H1 (cell line): Measurements from ENCODE around the gene POU3F1. TPM values are rescaled to one million over a fixed set of nuclear protein-coding genes. Genes with fewer than 3 reads are reported as not detected.
A peak's percentile ranks its signal among the peaks of the same experiment; 100 is the strongest.

Experiments used
- CTCF ChIA-PET: fragments of 300-600 bp; sonication (Branson Sonifier 250); formaldehyde crosslinking; loops from one replicate; lab custom pipeline; 2021; ENCODE audit not compliant: partially characterized antibody; lab: Charles Lee
- POLR2A ChIA-PET: fragments of 300-600 bp; sonication (Branson Sonifier 250); formaldehyde crosslinking; loops from one replicate; lab custom pipeline; 2021; ENCODE audit warnings: inconsistent platforms; ENCODE audit not compliant: partially characterized antibody; lab: Charles Lee
- DNase-seq, 2 experiments: peaks; one replicate each; pipeline versions ENCODE4 v3.0.0 to v3.0.0-alpha.2; 2010 to 2022; ENCODE audit warnings: low spot score in 2 of 2, low read depth in 1 of 2, mixed read lengths in 1 of 2
- FAIRE-seq: peaks from 2 replicates; lab custom pipeline; 2011; peaks lifted over from hg19 to GRCh38; lab: Jason Lieb, UNC
- H2AFZ ChIP-seq: 2 replicates; pipeline ENCODE4 v1.8.1; 2012; ENCODE audit warnings: low read length, inconsistent platforms
- H2AK5ac ChIP-seq: 2 replicates; pipeline ENCODE4 v1.6.1; 2013; ENCODE audit warnings: low read depth, low read length
- H2BK120ac ChIP-seq: replicated peaks from 2 replicates; pipeline ENCODE3; 2013; ENCODE audit warnings: low read depth, low read length, inconsistent platforms
- H2BK12ac ChIP-seq: 2 replicates; pipeline ENCODE4 v1.6.1; 2013; ENCODE audit warnings: low read depth, low read length
- H2BK15ac ChIP-seq: 2 replicates; pipeline ENCODE4 v1.6.1; 2013; ENCODE audit warnings: low read length
- H2BK20ac ChIP-seq: 2 replicates; pipeline ENCODE4 v1.6.1; 2013; ENCODE audit warnings: low read length
- H2BK5ac ChIP-seq: 2 replicates; pipeline ENCODE4 v1.6.1; 2013; ENCODE audit warnings: low read depth, low read length
- H3K14ac ChIP-seq: 2 replicates; pipeline ENCODE4 v1.6.1; 2013; ENCODE audit warnings: inconsistent platforms; ENCODE audit not compliant: insufficient read length
- H3K18ac ChIP-seq: 2 replicates; pipeline ENCODE4 v1.6.1; 2013; ENCODE audit warnings: low read length; ENCODE audit errors: extremely low read depth
- H3K23ac ChIP-seq: 2 replicates; pipeline ENCODE4 v1.6.1; 2013; ENCODE audit warnings: inconsistent platforms; ENCODE audit not compliant: insufficient read length
- H3K23me2 ChIP-seq: 2 replicates; pipeline ENCODE4 v1.6.1; 2013; ENCODE audit warnings: low read depth, low read length
- H3K27ac ChIP-seq: 2 replicates; pipeline ENCODE4 v1.6.1; 2011; ENCODE audit warnings: low read depth, low read length, inconsistent platforms
- H3K27me3 ChIP-seq, 4 experiments: replicated peaks in 1 of 4; 1 replicate in 1 of 4; 2 replicates in 3 of 4; pipeline versions ENCODE4 v1.6.1 to v1.8.1; 2011 to 2013; ENCODE audit warnings: low read length in 3 of 4, mild to moderate bottlenecking in 3 of 4, inconsistent platforms in 2 of 4, mixed read lengths in 2 of 4, moderate library complexity in 1 of 4; ENCODE audit not compliant: control insufficient read depth in 3 of 4, insufficient read depth in 3 of 4; ENCODE audit errors: extremely low read depth in 1 of 4
- H3K36me3 ChIP-seq, 4 experiments: 2 replicates each; pipeline versions ENCODE4 v1.6.1 to v1.8.1; 2011 to 2013; ENCODE audit warnings: mild to moderate bottlenecking in 4 of 4, low read length in 3 of 4, moderate library complexity in 2 of 4, control low read depth in 1 of 4, inconsistent platforms in 1 of 4; ENCODE audit not compliant: insufficient read depth in 4 of 4, control insufficient read depth in 2 of 4
- H3K4ac ChIP-seq: replicated peaks from 2 replicates; pipeline ENCODE3; 2013; ENCODE audit warnings: low read length, low read depth, mixed read lengths, inconsistent platforms; ENCODE audit not compliant: insufficient read length
- H3K4me1 ChIP-seq, 4 experiments: replicated peaks in 1 of 4; 1 replicate in 1 of 4; 2 replicates in 3 of 4; pipeline versions ENCODE4 v1.6.1 to v1.8.1; 2011 to 2013; ENCODE audit warnings: low read length in 3 of 4, inconsistent platforms in 2 of 4, mixed read lengths in 1 of 4; ENCODE audit not compliant: insufficient read depth in 4 of 4, control insufficient read depth in 3 of 4
- H3K4me2 ChIP-seq, 2 experiments: 2 replicates each; pipeline versions ENCODE4 v1.6.1 to v1.8.1; 2011 to 2013; ENCODE audit warnings: low read depth in 2 of 2, low read length in 2 of 2, control low read depth in 1 of 2, inconsistent platforms in 1 of 2, mild to moderate bottlenecking in 1 of 2; ENCODE audit not compliant: insufficient read depth in 1 of 2
- H3K4me3 ChIP-seq, 4 experiments: fragments of 200-600, 300-600 bp in 1 of 4; sonication (generic), shearing (Covaris generic), sonication (Bioruptor Twin) in 1 of 4; 2 replicates each; pipeline versions ENCODE4 v1.5.1 to v1.8.1; 2011 to 2016; ENCODE audit warnings: low read length in 4 of 4, low read depth in 3 of 4, control low read depth in 2 of 4, inconsistent platforms in 2 of 4, mild to moderate bottlenecking in 2 of 4, mixed read lengths in 1 of 4, moderate library complexity in 1 of 4; ENCODE audit not compliant: insufficient read depth in 2 of 4; ENCODE audit errors: extremely low read depth in 1 of 4
- H3K56ac ChIP-seq: replicated peaks from 2 replicates; pipeline ENCODE3; 2013; ENCODE audit warnings: low read depth, mild to moderate bottlenecking, mixed read lengths, low read length, inconsistent platforms; ENCODE audit not compliant: insufficient read length
- H3K79me1 ChIP-seq: 2 replicates; pipeline ENCODE4 v1.6.1; 2013; ENCODE audit warnings: low read depth, low read length, control low read depth
- H3K79me2 ChIP-seq, 2 experiments: 2 replicates each; pipeline versions ENCODE4 v1.6.1 to v1.8.1; 2012 to 2013; ENCODE audit warnings: low read length in 2 of 2, mild to moderate bottlenecking in 2 of 2, inconsistent platforms in 1 of 2; ENCODE audit not compliant: insufficient read depth in 2 of 2, control insufficient read depth in 1 of 2
- H3K9ac ChIP-seq, 4 experiments: replicated peaks in 1 of 4; 1 replicate in 1 of 4; 2 replicates in 3 of 4; pipeline versions ENCODE4 v1.6.1 to v1.8.1; 2011 to 2013; ENCODE audit warnings: low read depth in 3 of 4, low read length in 3 of 4, control low read depth in 2 of 4, mild to moderate bottlenecking in 2 of 4, moderate library complexity in 2 of 4, inconsistent platforms in 1 of 4; ENCODE audit errors: extremely low read depth in 1 of 4
- H3K9me3 ChIP-seq, 2 experiments: 2 replicates each; pipeline versions ENCODE4 v1.6.1 to v1.8.1; 2012 to 2013; ENCODE audit warnings: mild to moderate bottlenecking in 2 of 2, moderate library complexity in 2 of 2, control low read depth in 1 of 2, inconsistent platforms in 1 of 2, low read depth in 1 of 2, low read length in 1 of 2, mixed read lengths in 1 of 2; ENCODE audit not compliant: insufficient read depth in 2 of 2
- H4K20me1 ChIP-seq, 2 experiments: replicated peaks in 1 of 2; 2 replicates each; pipeline versions ENCODE3 to v1.8.1; 2011 to 2013; ENCODE audit warnings: inconsistent platforms in 2 of 2, low read length in 2 of 2, mild to moderate bottlenecking in 1 of 2; ENCODE audit not compliant: insufficient read depth in 2 of 2, control insufficient read depth in 1 of 2
- H4K5ac ChIP-seq: 2 replicates; pipeline ENCODE4 v1.6.1; 2013; ENCODE audit warnings: low read length, low read depth, mixed read lengths, inconsistent platforms; ENCODE audit not compliant: insufficient read length
- H4K8ac ChIP-seq: 2 replicates; pipeline ENCODE4 v1.8.0; 2013; ENCODE audit warnings: mild to moderate bottlenecking, moderate library complexity, low read length, inconsistent platforms; ENCODE audit not compliant: insufficient read depth; ENCODE audit errors: extremely low read depth
- H4K91ac ChIP-seq: replicated peaks from 2 replicates; pipeline ENCODE3; 2013; ENCODE audit warnings: low read length, mixed read lengths, inconsistent platforms; ENCODE audit not compliant: insufficient read length
- BCL11A ChIP-seq, 2 experiments: IDR thresholded peaks; one replicate each; pipeline ENCODE4 v1.6.1; 2011; ENCODE audit warnings: low read depth in 2 of 2, low read length in 2 of 2, mild to moderate bottlenecking in 2 of 2
- CTCF ChIP-seq, 3 experiments: IDR thresholded peaks; 1 replicate in 2 of 3; 2 replicates in 1 of 3; pipeline versions ENCODE4 v1.5.1 to v1.6.1; 2011; ENCODE audit warnings: low read length in 3 of 3, mild to moderate bottlenecking in 3 of 3, inconsistent platforms in 2 of 3, low read depth in 1 of 3, moderate library complexity in 1 of 3; ENCODE audit not compliant: insufficient read depth in 1 of 3; ENCODE audit errors: control extremely low read depth in 1 of 3
- RAD21 ChIP-seq, 2 experiments: IDR thresholded peaks in 1 of 2; conservative IDR thresholded peaks in 1 of 2; 2 replicates each; pipeline ENCODE4 v1.6.1; 2011; ENCODE audit warnings: low read depth in 2 of 2, low read length in 2 of 2, improper control_type of control experiment in 1 of 2, inconsistent platforms in 1 of 2, mild to moderate bottlenecking in 1 of 2, moderate library complexity in 1 of 2
- WGBS, 2 experiments: shearing (Covaris generic) in 1 of 2; methylation state at CpG; one replicate each; pipeline versions ENCODE4 v1.1.6 to v1.1.7; 2013 to 2015; ENCODE audit warnings: low lambda C conversion rate in 2 of 2, mixed read lengths in 2 of 2, inconsistent platforms in 1 of 2, low coverage in 1 of 2, missing lambda C conversion rate in 1 of 2; ENCODE audit not compliant: insufficient replicate concordance in 2 of 2, insufficient coverage in 1 of 2, insufficient read length in 1 of 2; ENCODE audit errors: extremely low coverage in 1 of 2, missing lambda C conversion rate in 1 of 2; 5-methylcytosine and 5-hydroxymethylcytosine counted together
- polyA plus RNA-seq, 7 experiments: library from polyadenylated mRNA; depleted of rRNA in 3 of 7; stranded (reverse) in 5 of 7; unstranded in 2 of 7; fragments of >200 nt in 5 of 7; fragments of 200-250 nt in 2 of 7; gene quantifications; 1 replicate in 5 of 7; 2 replicates in 1 of 7; 4 replicates in 1 of 7; pipeline versions ENCODE4 v1.2.1 to v1.2.3, GENCODE V29; 2011 to 2013; ENCODE audit warnings: missing spikeins in 2 of 7, mixed read lengths in 2 of 7
- total RNA-seq: library from RNA; stranded (reverse); fragmentation: NEBNext Ultra II Directional; extraction: Animal tissue kit (Norgen Biotek cat#: 25700); gene quantifications from 2 replicates; pipeline ENCODE4 v1.2.1, GENCODE V29; 2021

POU3F1 gene
- total and polyA plus RNA-seq, 2 of the 8 experiments (the other 6 are each of a cell fraction or from before 2014, with no cell fraction given), result 4.2 to 10.8 TPM

- POLR2A ChIA-PET, result interaction anchor here (1.3 kb wide), 1 partner anchor 14 kb away, joined by 3 read pairs; no protein-coding TSS in a partner anchor
- no peak overlapping the region for H3K4me3 ChIP-seq
- H2BK5ac ChIP-seq, result no peak overlapping the region
- peaks cover 6 to 25% (median 12%) of the 10 kb centered on the region in 4 experiments for H3K4me1 ChIP-seq
- peaks cover 0 to 6% of the 10 kb centered on the region in 2 experiments; a peak in 2 of 4 replicates for H3K79me2 ChIP-seq
- no peak overlapping the region for H3K18ac ChIP-seq
- H3K27ac ChIP-seq, result no peak overlapping the region
- no peak overlapping the region for H3K9ac ChIP-seq
- H3K79me1 ChIP-seq, result peaks cover 6% of the 10 kb centered on the region
- no peak overlapping the region; the same call in 1 of the 2 replicates for H2AK5ac ChIP-seq
- no peak overlapping the region for H2BK20ac ChIP-seq
- no peak overlapping the region for H2AFZ ChIP-seq
- no peaks in the 10 kb centered on the region for H3K9me3 ChIP-seq
- no peak for TF ChIP-seq BCL11A (IDR thresholded peaks at IDR 0.05; ENCODE audit: low read depth in 2 of 2, low read length in 2 of 2)
- TF ChIP-seq CTCF (IDR thresholded peaks at IDR 0.05; ENCODE audit: control extremely low read depth in 1 of 3, insufficient read depth in 1 of 3, low read depth in 1 of 3, low read length in 3 of 3), result 0 out of 4 replicates have a peak, but pooled peaks of 1 of the 3 experiments have one; percentile 23
- peak; percentile 16 to 43; a peak in 3 of 4 replicates for TF ChIP-seq RAD21 (IDR thresholded peaks at IDR 0.05 in 1 of 2, conservative IDR thresholded peaks at IDR 0.05 in 1 of 2; ENCODE audit: low read depth in 2 of 2, low read length in 2 of 2)
- H3K23me2 ChIP-seq, result peaks cover 17% of the 10 kb centered on the region; the same call in 1 of the 2 replicates
- H4K20me1 ChIP-seq, result peaks cover 4 to 7% of the 10 kb centered on the region in 2 experiments
- CTCF ChIA-PET, result interaction anchor here (0.7 to 18.0 kb wide), 6 partner anchors 10 to 89 kb away, joined by 3 to 212 read pairs (median 4); no protein-coding TSS in a partner anchor
- no peak overlapping the region for H2BK15ac ChIP-seq
- no peak overlapping the region for H3K4me2 ChIP-seq
- FAIRE-seq, result no peak
- WGBS, 2 experiments, result 84% methylated on average over 13 of the region's 13 CpGs; no CpG with 5 or more reads in 1 of the 2 experiments
- H3K27me3 ChIP-seq, result peaks cover 4 to 28% (median 21%) of the 10 kb centered on the region in 4 experiments; a peak in 6 of 7 replicates
- DNase-seq, result no peak
- H2BK12ac ChIP-seq, result no peak overlapping the region; the same call in 1 of the 2 replicates
- H4K5ac ChIP-seq, result no peak overlapping the region
- no peak overlapping the region; the same call in 1 of the 2 replicates for H4K8ac ChIP-seq
- no peak overlapping the region for H3K23ac ChIP-seq
- H4K91ac ChIP-seq, result no peak overlapping the region
- no peak overlapping the region for H3K14ac ChIP-seq
- H3K4ac ChIP-seq, result no peak overlapping the region
- no peaks in the 10 kb centered on the region for H3K36me3 ChIP-seq
- no peak overlapping the region for H2BK120ac ChIP-seq
- H3K56ac ChIP-seq, result no peak overlapping the region
These were observed 3.9 kb upstream of the POU3F1 start for GRCh38 chr1:38050397-38051078.
